Measurements from ENCODE around the gene PRPF38A.

- TF ChIP-seq CTCF (IDR thresholded peaks at IDR 0.05) (no peak), POLR2AphosphoS5 (IDR thresholded peaks at IDR 0.05) (no peak), POLR2A (IDR thresholded peaks at IDR 0.05) (no peak)
These were observed 20.4 kb downstream of the PRPF38A start for GRCh38 chr1:52424813-52425212.

Measured in stomach (tissue), 4 donors.